Sigmoid colon (tissue), 7 donors: Measurements from ENCODE around the gene GPATCH1. TPM values are rescaled to one million over a fixed set of nuclear protein-coding genes. Genes with fewer than 3 reads are reported as not detected.
"Not testable (repeated sequence)": the region's sequence is repeated elsewhere in the genome, so short reads cannot be mapped to it uniquely, and the experiment has no call there.

Source experiments
- DNase-seq: peaks from one replicate; pipeline ENCODE4 v3.0.0-alpha.2; 2019
- H3K27ac ChIP-seq, 4 donors: fragments of 200-600 bp; sonication (generic); one replicate each; pipeline ENCODE4 v1.5.1; 2016 to 2019; ENCODE audit warnings: mild to moderate bottlenecking in 1 of 4
- H3K27me3 ChIP-seq, 3 donors: fragments of 200-600 bp; sonication (generic); one replicate each; pipeline ENCODE4 v1.5.1; 2019; ENCODE audit warnings: mild to moderate bottlenecking in 1 of 3
- H3K36me3 ChIP-seq, 4 donors: fragments of 200-600 bp; sonication (generic); one replicate each; pipeline ENCODE4 v1.5.1; 2016 to 2019
- H3K4me1 ChIP-seq, 4 donors: fragments of 200-600 bp; sonication (generic); one replicate each; pipeline ENCODE4 v1.5.1; 2017 to 2019
- H3K4me3 ChIP-seq, 4 donors: fragments of 200-600 bp; sonication (generic); one replicate each; pipeline ENCODE4 v1.5.1; 2017 to 2019; ENCODE audit warnings: mild to moderate bottlenecking in 2 of 4, moderate library complexity in 1 of 4
- H3K9me3 ChIP-seq, 4 donors: fragments of 200-600 bp in 3 of 4; sonication (generic) in 3 of 4; one replicate each; pipeline versions ENCODE4 v1.5.1 to v1.6.1; 2013 to 2019
- EP300 ChIP-seq, 4 donors: sonication (generic); formaldehyde crosslinking; IDR thresholded peaks; one replicate each; pipeline ENCODE4 v1.6.1; 2017; ENCODE audit warnings: antibody characterized with exemption in 4 of 4
- POLR2A ChIP-seq, 2 donors: fragments of 450-650 bp; IDR thresholded peaks; one replicate each; pipeline ENCODE4 v1.6.1; 2016; ENCODE audit warnings: antibody characterized with exemption in 2 of 2, mild to moderate bottlenecking in 2 of 2, moderate library complexity in 2 of 2
- POLR2AphosphoS5 ChIP-seq, 4 donors: sonication (generic); formaldehyde crosslinking; IDR thresholded peaks; one replicate each; pipeline ENCODE4 v1.6.1; 2017; ENCODE audit warnings: antibody characterized with exemption in 4 of 4
- WGBS, 2 donors: extraction: QIAGEN DNeasy Blood & Tissue Kit; methylation state at CpG; one replicate each; pipeline ENCODE4 v1.1.7; 2013; 5-methylcytosine and 5-hydroxymethylcytosine counted together
- intact Hi-C: fragments of 100-400 bp; cut with DNase I; formaldehyde crosslinking; loops from one replicate; pipeline ENCODE4 v1.15.1; 2023
- polyA plus RNA-seq, 3 donors: library from polyadenylated mRNA; stranded (reverse); fragments of 200-250 nt; gene quantifications; one replicate each; pipeline ENCODE4 v1.2.3, GENCODE V29; 2013
- total RNA-seq, 4 donors: library from RNA; depleted of rRNA; stranded (reverse); fragments of >200 nt; gene quantifications; one replicate each; pipeline ENCODE4 v1.1.0, GENCODE V29; 2016
- TF ChIP-seq, protein P1 (sequence below), 4 experiments: fragments of 450-650 bp in 3 of 4; fragments of 200-600 bp in 1 of 4; IDR thresholded peaks; one replicate each; pipeline ENCODE4 v1.5.1; 2016 to 2019; ENCODE audit warnings: antibody characterized with exemption in 4 of 4, mild to moderate bottlenecking in 3 of 4, moderate library complexity in 2 of 4
- donor health status: healthy with polysubstance abuse.
- donor health status: Bipolar disorder and iron deficiency.
- donor health status: healthy.

The GPATCH1 gene
- total and polyA plus RNA-seq, 7 donors, result 5.3 to 10.0 (median 6.9) TPM

DNA sequence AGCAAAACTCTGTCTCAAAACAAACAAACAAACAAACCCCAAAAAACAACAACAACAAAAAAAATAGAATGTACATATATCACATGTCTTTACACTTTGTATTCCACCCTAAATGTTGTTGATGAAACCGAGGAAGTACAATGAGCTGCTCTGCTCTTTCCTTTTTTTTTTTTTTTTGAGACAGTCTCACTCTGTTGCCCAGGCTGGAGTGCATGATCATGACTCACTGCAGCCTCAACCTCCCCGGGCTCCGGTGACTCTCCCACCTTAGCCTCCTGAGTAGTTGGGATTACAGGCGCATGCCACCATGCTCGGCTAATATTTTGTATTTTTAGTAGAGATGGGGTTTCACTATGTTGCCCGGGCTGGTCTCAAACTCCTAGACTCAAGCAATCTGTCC lies 82.5 kb downstream of the GPATCH1 start:
- Histone ChIP-seq H3K27me3 (no peaks in the 10 kb centered on the region), H3K36me3 (no peaks in the 10 kb centered on the region), H3K27ac (no peak overlapping the region), H3K4me3 (no peak overlapping the region), H3K9me3 (no peaks in the 10 kb centered on the region), H3K4me1 (no peaks in the 10 kb centered on the region)
- DNase-seq, result no peak
- TF ChIP-seq, protein P1, sequence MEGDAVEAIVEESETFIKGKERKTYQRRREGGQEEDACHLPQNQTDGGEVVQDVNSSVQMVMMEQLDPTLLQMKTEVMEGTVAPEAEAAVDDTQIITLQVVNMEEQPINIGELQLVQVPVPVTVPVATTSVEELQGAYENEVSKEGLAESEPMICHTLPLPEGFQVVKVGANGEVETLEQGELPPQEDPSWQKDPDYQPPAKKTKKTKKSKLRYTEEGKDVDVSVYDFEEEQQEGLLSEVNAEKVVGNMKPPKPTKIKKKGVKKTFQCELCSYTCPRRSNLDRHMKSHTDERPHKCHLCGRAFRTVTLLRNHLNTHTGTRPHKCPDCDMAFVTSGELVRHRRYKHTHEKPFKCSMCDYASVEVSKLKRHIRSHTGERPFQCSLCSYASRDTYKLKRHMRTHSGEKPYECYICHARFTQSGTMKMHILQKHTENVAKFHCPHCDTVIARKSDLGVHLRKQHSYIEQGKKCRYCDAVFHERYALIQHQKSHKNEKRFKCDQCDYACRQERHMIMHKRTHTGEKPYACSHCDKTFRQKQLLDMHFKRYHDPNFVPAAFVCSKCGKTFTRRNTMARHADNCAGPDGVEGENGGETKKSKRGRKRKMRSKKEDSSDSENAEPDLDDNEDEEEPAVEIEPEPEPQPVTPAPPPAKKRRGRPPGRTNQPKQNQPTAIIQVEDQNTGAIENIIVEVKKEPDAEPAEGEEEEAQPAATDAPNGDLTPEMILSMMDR (IDR thresholded peaks at IDR 0.05), result no peak
- TF ChIP-seq POLR2A (IDR thresholded peaks at IDR 0.05) (no peak), POLR2AphosphoS5 (IDR thresholded peaks at IDR 0.05) (no peak), EP300 (IDR thresholded peaks at IDR 0.05) (no peak)
- intact Hi-C loops, result no loop called here
- WGBS, 2 donors, result 90 to 93% methylated on average over 6 of the region's 6 CpGs

DNA sequence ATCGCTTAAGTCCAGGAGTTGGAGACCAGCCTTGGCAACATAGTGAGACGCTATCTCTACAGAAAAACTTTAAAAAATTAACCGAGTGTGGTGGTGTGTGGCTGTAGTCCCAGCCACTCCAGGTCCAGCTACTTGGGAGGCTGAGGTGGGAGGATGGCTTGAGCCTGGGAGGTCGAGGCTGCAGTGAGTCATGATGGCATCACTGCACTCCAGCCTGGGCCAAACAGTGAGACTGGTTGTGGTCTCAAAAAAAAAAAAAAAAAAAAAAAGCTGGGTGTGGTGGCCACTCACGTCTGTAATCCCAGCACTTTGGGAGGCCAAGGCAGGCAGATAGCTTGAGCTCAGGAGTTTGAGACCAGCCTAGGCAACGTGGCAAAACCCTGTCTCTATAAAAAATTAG lies 85.1 kb downstream of the GPATCH1 start:
- intact Hi-C loops, H3K27ac ChIP-seq, DNase-seq: not testable (repeated sequence)

DNA sequence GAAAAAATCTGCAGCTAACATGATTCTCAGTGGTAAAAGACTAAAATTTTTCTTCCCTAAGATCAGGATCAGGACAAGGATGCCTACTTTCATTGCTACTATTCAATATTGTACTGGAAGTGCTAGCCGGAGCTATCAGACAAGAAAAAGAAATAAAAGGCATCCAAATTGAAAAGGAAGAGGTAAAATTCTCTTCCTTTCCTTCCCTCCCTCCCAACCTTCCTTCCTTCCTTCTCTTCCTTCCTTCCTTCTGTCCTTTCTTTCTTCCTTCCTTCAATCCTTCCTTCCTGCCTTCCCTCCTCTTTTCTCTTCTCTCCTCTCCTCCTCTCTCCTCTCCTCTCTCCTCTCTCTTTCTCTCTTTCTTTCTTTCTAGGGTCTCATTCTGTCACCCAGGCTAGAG lies 86.5 kb downstream of the GPATCH1 start:
- TF ChIP-seq POLR2AphosphoS5 (IDR thresholded peaks at IDR 0.05) (no peak), EP300 (IDR thresholded peaks at IDR 0.05) (no peak), POLR2A (IDR thresholded peaks at IDR 0.05) (no peak)
- TF ChIP-seq, protein P1 (IDR thresholded peaks at IDR 0.05), result no peak
- no peak overlapping the region for H3K27ac ChIP-seq

More for the DNA sequence above, 85.1 kb downstream of the GPATCH1 start:
- H3K4me3 ChIP-seq, H3K36me3 ChIP-seq, H3K27me3 ChIP-seq, H3K4me1 ChIP-seq, H3K9me3 ChIP-seq: not testable (repeated sequence)
- WGBS, 2 donors, result 68 to 82% methylated on average over 6 of the region's 6 CpGs

DNA sequence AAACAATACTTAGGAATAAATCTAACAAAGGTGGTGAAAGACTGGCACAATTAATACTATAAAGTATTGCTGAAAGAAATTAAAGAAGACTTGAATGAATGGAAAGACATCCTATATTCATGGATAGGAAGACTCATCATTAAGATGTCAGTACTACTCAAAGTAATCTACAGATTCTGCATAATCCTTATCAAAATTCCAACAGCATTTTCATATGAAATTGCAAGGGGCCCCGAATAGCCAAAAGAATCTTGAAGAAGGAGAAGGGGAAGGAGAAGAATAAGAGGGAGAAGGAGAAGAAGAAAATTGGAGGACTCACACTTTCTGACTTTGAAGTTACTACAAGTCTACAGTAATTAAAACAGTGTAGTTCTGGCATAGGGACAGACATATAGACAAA lies 87.5 kb downstream of the GPATCH1 start:
- TF ChIP-seq POLR2A (IDR thresholded peaks at IDR 0.05) (no peak), POLR2AphosphoS5 (IDR thresholded peaks at IDR 0.05) (no peak), EP300 (IDR thresholded peaks at IDR 0.05) (no peak)
- TF ChIP-seq, protein P1 (IDR thresholded peaks at IDR 0.05), result no peak
- no peaks in the 10 kb centered on the region for H3K4me1 ChIP-seq
- H3K27me3 ChIP-seq, result no peaks in the 10 kb centered on the region
- 91 to 92% methylated on average over 1 of the region's 1 CpG for WGBS, 2 donors
- H3K9me3 ChIP-seq, result no peaks in the 10 kb centered on the region
- no peak for DNase-seq
- no peaks in the 10 kb centered on the region for H3K36me3 ChIP-seq
- H3K4me3 ChIP-seq, result no peak overlapping the region
- H3K27ac ChIP-seq, result no peak overlapping the region
- intact Hi-C loops, result no loop called here

More for the DNA sequence above, 86.5 kb downstream of the GPATCH1 start:
- DNase-seq, result no peak
- no peaks in the 10 kb centered on the region for H3K9me3 ChIP-seq
- no peaks in the 10 kb centered on the region for H3K4me1 ChIP-seq
- H3K27me3 ChIP-seq, result no peaks in the 10 kb centered on the region
- H3K4me3 ChIP-seq, result no peak overlapping the region
- H3K36me3 ChIP-seq, result no peaks in the 10 kb centered on the region
- intact Hi-C loops, result no loop called here
- WGBS, 2 donors, result 92 to 95% methylated on average over 1 of the region's 1 CpG

DNA sequence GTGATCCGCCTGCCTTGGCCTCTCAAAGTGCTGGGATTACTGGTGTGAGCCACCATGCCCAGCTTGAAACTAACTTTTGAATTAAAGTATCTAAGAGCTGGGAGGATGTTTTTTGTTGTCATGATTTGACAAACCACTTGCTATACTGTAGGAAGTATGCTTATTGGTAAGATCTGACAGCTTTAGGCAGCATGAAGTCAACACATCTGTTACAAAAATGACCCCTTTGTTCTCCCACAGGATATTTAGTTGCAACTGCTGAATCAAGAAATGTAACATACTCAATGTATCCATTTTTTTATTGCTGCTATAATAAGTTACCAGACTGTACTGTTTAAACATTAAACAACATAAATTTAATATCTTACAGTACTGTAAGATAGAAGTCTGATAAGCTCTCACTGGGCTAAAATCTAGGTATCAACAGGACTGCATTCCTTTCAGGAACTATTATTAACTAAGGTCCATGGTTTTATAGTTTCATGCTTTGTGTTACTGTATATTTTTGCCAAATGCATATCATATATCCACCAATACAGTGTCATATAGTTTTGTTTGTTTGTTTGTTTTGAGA lies 90.3 kb downstream of the GPATCH1 start:
- H3K9me3 ChIP-seq, result no peaks in the 10 kb centered on the region
- TF ChIP-seq EP300 (IDR thresholded peaks at IDR 0.05) (no peak), POLR2A (IDR thresholded peaks at IDR 0.05) (no peak), POLR2AphosphoS5 (IDR thresholded peaks at IDR 0.05) (no peak)
- TF ChIP-seq, protein P1 (IDR thresholded peaks at IDR 0.05), result no peak
- H3K4me3 ChIP-seq, result no peak overlapping the region
- no peak for DNase-seq
- H3K4me1 ChIP-seq, result peaks cover 0 to 19% (median 11%) of the 10 kb centered on the region in 4 donors
- H3K27ac ChIP-seq, result no peak overlapping the region
- no peaks in the 10 kb centered on the region for H3K27me3 ChIP-seq
- intact Hi-C loops, result loop anchor here (10.0 kb wide), 1 partner anchor 497 kb away; the partner anchor contains the start of genes ANKRD27 and RGS9BP
- 25 to 82% methylated on average over 1 of the region's 1 CpG for WGBS, 2 donors
- no peaks in the 10 kb centered on the region for H3K36me3 ChIP-seq
